GM12801 (cell line): ENCODE data around the gene LYPD6.

Experiments
- CTCF ChIP-seq: IDR thresholded peaks from one replicate; pipeline ENCODE4 v1.5.1; 2011; ENCODE audit warnings: control low read depth; ENCODE audit not compliant: insufficient read length; ENCODE audit errors: extremely low read depth

LYPD6 gene

GRCh38 chr2:149330127-149331022 is at the start of gene LYPD6:
Gene LYPD6 (plus strand): TSS chr2:149330587. CDS start chr2:149437709, 107,122 bp downstream.
- no peak for TF ChIP-seq CTCF

- no peak for TF ChIP-seq CTCF
Measured at GRCh38 chr2:149281441-149281840, 48.9 kb upstream of the LYPD6 start.

GRCh38 chr2:149290662-149291061 is 39.7 kb upstream of the LYPD6 start:
- no peak for TF ChIP-seq CTCF

- no peak for TF ChIP-seq CTCF
Measured at GRCh38 chr2:149291881-149292280, 38.5 kb upstream of the LYPD6 start.

GRCh38 chr2:149296031-149296430 is 34.4 kb upstream of the LYPD6 start:
- TF ChIP-seq CTCF: no peak

GRCh38 chr2:149307014-149307413 is 23.4 kb upstream of the LYPD6 start:
- TF ChIP-seq CTCF: no peak

- TF ChIP-seq CTCF: no peak
Measured at GRCh38 chr2:149310349-149310748, 20.0 kb upstream of the LYPD6 start.
